SW 1271 (cell line): ENCODE data around the gene TRIM44.

Experiments used
- DNase-seq, 2 experiments: peaks; one replicate each; lab custom pipeline; 2025; lab: John Stamatoyannopoulos, UW

Gene TRIM44, protein sequence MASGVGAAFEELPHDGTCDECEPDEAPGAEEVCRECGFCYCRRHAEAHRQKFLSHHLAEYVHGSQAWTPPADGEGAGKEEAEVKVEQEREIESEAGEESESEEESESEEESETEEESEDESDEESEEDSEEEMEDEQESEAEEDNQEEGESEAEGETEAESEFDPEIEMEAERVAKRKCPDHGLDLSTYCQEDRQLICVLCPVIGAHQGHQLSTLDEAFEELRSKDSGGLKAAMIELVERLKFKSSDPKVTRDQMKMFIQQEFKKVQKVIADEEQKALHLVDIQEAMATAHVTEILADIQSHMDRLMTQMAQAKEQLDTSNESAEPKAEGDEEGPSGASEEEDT

DNA sequence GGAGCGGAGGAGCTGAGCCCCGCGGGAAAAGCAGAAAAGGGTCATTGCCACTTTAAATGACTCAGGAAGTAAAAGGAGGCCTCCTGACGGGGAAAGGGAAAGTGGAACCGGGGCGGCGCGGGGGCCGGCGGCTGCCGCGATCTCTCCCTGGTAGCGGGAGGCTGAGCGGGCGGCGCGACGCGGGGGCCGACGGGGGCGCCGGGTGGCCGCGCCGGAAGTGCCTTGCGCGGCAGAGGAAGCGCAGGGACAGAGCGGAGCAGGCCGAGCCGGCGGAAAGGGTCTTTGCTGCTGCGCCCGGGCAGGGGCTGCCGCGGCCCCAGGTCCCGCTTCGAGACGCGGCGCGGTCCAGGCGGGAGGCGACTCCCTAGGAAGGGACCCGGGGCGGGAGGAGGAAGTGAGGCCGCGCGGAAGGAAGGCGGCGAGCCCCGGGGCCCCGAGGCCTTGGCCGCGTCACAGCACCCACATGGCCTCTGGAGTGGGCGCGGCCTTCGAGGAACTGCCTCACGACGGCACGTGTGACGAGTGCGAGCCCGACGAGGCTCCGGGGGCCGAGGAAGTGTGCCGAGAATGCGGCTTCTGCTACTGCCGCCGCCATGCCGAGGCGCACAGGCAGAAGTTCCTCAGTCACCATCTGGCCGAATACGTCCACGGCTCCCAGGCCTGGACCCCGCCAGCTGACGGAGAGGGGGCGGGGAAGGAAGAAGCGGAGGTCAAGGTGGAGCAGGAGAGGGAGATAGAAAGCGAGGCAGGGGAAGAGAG is at the start of gene TRIM44:
Gene TRIM44, plus strand, starts transcription at position 127 of the 759 bp plus-strand sequence. Its CDS starts 337 bp downstream, at position 464.
- DNase-seq, result peak; percentile 80

DNA sequence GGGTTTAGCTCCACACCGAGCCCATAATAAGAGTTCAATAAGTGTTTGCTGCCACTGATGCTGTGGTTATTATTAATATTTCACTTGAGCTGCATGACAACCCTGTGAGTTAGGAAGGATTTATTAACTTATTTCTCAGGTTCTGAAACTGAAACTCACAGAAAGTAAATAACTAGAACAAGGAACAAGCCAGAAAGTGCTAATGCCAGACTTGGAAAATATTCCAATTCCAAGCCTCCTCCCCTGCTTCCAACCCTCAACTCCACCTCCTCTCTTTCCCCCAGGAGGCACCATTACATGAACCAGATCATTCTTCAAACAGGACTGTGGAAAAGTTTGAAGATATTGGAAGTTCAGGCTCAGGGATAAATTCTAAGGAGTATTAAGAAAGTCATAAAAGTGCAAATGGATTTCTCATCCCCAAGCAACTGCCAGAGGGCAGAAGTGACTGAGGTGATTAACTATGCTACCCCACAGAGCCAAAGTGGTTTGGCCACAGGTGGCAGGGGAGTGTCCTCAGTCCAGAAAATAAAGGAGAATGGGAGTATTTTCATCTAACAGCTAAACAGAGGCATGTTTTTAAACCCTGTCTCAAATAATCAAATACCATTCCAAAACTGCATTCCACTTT is 47.5 kb upstream of the TRIM44 start:
- DNase-seq, result no peak

DNA sequence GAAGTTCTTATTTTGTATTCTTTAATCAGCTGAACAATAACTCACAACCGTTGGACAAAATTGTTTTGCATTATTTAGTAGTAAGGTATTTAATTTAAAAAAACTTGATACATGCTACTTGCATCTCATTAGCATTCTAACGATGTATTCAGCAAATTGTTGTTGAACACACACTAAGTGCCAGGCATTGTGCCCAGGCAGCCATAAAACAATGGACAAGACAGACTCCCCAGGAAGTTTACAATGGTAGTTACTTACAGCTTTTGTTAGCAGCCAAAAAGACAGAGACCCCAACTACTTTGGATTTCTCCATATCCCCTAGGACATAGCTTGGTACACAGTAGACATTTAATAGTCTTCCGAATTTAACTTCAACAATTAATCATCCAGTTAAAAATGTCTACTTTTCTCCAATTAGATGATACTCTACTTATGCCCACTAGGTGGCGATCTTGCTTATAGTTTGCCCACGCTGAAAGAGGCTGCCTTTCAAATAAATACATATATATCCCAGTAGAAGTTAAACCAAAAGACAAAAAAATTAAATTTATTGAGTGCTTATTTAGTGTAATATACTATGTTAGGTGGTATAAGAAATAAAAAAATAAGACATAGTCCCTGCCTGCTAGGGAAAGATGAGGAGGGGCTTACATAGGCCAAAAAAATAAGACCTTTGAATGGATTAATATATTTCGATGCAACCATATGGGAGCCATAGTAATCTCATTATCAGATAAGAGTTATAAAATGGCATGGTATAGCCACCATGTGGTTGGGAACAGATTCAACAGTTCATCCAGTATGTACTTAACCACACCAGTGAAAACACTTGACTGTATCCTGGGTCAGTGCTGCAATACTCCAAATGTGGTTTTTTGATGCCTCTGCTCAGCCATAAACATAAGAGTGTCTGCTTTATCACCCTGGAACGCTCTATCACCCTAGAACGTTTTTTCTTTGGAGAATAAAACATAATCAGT is 46.4 kb upstream of the TRIM44 start:
- peak in 1 of 2 experiments; percentile 77 for DNase-seq

DNA sequence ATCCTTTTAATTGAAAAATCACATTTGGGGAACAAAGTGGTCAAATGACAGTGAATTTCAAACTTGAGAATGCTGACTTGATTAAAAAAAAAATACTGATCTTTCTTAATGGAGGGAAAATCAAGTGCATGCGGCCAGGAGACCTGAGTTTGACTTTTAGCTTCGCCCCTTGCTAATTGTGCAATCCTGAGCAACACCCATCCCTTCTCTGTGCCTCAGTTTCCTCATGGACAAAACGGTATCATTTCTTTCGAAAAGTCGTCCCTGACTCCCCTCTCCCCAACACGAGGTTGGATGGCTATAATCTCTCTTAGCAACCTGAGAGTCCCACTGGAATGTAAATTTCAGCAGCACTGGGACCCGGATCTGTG is 45.3 kb upstream of the TRIM44 start:
- no peak for DNase-seq

DNA sequence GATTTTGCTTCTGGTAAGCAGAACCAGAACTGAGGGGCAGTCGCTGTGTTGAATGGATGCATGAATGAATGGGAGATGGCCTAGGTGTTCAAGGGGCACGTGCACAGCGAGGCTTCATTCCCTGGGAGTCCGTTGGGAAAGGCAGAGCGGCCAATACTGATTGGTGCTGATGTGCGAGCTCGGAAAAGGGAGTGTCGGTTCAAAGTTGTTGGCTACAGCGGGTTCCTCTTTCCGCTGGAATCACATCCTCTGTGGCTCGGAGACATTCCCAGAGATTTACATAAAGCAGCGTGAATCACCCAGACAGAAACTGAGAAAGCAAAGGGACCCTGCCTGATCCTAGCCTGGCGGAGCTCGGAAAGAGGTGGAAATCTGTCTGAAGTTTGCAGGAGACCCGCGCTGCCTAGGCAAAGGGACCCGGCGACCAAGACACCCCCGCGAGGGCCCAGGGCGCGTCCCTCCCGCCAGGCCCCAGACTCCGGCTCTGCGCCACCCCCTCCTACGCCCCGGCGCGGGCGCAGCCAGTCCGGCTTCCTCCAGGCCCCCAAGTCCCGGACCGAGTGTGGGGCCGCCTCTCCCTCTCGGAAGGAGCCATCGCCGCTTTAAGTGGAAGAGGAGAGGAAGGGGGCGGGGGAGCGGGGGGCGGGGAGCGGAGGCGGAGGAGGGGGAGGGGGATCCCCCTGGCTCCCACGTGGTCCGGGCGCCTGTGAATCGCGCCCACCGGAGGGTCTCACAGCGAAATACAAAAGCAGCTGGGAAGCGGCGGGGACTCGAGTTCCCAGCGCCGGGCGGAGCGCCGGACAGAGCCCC is 44.7 kb upstream of the TRIM44 start, which contains the start of gene FJX1:
Gene FJX1, plus strand, starts transcription at position 774 of the 810 bp plus-strand sequence. CDS start 177 bp downstream, outside the sequence.
- DNase-seq, result peak; percentile 60 to 88

DNA sequence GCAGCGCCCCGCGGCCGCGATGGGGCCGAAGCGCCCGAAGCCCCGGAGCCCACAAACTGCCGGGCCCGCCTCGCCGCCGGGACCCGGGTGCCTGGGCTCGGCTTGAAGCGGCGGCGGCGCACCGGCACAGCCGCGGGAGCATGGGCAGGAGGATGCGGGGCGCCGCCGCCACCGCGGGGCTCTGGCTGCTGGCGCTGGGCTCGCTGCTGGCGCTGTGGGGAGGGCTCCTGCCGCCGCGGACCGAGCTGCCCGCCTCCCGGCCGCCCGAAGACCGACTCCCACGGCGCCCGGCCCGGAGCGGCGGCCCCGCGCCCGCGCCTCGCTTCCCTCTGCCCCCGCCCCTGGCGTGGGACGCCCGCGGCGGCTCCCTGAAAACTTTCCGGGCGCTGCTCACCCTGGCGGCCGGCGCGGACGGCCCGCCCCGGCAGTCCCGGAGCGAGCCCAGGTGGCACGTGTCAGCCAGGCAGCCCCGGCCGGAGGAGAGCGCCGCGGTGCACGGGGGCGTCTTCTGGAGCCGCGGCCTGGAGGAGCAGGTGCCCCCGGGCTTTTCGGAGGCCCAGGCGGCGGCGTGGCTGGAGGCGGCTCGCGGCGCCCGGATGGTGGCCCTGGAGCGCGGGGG is 44.0 kb upstream of the TRIM44 start:
- DNase-seq, result no peak

DNA sequence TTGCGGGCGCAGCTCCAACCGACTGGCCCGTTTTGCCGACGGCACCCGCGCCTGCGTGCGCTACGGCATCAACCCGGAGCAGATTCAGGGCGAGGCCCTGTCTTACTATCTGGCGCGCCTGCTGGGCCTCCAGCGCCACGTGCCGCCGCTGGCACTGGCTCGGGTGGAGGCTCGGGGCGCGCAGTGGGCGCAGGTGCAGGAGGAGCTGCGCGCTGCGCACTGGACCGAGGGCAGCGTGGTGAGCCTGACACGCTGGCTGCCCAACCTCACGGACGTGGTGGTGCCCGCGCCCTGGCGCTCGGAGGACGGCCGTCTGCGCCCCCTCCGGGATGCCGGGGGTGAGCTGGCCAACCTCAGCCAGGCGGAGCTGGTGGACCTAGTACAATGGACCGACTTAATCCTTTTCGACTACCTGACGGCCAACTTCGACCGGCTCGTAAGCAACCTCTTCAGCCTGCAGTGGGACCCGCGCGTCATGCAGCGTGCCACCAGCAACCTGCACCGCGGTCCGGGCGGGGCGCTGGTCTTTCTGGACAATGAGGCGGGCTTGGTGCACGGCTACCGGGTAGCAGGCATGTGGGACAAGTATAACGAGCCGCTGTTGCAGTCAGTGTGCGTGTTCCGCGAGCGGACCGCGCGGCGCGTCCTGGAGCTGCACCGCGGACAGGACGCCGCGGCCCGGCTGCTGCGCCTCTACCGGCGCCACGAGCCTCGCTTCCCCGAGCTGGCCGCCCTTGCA is 43.3 kb upstream of the TRIM44 start:
- peak in 1 of 2 experiments; percentile 63 for DNase-seq

DNA sequence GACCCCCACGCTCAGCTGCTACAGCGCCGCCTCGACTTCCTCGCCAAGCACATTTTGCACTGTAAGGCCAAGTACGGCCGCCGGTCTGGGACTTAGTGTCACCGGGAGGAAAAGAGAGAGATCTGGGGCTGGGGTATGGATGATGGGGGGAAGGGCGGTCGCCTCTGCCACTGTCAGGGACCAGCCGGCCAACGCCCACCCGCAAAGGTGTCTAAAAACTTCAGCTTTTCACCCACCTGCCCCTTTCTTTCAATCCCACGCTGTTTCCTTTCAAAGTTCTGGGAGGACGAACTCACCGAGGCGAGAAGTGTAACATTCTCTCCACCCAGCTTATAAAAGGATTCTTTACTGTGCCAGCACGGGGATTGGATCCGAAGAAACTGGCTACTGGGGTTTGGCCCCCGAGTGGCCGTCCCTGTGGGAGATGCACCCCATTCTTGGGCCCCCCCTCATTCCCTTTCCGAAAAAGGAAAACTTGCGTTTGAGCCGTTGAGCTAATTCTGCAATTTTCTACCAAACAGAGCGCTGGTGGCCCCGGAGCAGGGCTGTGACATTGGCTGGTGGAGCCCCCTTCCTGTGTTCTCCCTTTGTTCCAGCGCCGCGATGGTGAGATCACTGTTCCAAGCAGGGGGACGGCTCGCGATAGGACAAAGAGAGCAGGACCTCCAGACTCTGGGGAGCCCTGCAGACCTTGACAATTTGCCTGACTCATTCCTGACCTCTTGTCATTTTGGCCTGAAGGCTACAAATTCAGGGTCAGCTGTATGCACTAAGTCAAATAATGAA is 42.5 kb upstream of the TRIM44 start:
- peak; percentile 62 to 71 for DNase-seq

DNA sequence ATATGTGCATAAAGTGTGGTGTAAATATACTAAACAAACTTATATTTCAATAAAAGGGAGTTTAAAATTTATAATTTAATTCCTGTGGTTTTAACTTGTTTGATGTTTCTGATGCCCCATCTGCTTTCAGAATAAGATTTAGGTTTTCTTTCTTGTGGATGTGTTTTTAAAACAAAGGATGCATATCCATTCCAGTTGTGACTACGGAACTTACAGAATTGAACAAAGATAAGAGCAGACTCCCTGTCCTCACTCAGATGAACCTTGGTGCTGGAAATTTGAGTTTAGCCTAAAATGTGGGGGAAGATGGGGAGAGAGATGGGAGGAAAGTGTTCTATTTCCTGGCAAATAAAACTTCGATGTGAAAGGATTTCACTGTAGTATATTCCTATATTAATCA is 41.8 kb upstream of the TRIM44 start:
- no peak for DNase-seq

DNA sequence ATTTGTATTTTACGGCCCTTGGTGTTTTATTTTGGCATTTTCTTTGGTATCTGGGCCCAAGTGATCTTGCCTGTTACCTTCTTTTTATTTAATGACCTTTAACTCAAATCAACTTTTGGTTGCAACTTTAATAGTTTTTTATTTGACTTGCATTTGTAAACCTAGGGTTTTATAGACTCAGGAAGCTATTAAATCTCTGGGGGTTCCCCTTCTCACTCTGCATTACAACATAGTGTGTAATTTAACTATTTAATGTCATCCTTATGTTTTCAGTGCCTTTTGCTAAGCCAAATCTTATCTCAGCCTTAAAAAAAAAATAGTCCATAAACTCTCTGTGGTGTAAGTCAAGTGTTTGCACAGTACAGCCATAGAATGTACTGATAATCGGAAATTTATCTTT is 41.0 kb upstream of the TRIM44 start:
- DNase-seq, result no peak

DNA sequence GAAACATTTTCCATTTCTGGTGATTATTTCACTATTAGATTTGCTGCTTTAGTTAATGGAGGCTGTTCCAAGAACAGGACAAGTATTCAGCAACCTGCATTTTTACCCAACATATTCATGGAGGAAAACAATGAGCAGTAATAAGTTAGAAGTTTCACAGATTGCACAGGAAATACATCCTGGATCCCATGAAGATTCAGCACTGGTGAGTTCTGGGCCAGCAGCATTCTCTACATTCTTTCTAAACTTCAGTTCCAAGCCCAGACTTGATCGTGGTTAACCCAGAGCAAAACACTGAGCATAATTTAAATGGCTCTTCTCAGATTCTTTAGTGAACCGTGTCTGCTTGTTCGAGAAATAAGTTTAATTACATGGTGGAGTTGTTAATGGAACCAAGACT is 40.5 kb upstream of the TRIM44 start:
- peak in 1 of 2 experiments; percentile 80 for DNase-seq

DNA sequence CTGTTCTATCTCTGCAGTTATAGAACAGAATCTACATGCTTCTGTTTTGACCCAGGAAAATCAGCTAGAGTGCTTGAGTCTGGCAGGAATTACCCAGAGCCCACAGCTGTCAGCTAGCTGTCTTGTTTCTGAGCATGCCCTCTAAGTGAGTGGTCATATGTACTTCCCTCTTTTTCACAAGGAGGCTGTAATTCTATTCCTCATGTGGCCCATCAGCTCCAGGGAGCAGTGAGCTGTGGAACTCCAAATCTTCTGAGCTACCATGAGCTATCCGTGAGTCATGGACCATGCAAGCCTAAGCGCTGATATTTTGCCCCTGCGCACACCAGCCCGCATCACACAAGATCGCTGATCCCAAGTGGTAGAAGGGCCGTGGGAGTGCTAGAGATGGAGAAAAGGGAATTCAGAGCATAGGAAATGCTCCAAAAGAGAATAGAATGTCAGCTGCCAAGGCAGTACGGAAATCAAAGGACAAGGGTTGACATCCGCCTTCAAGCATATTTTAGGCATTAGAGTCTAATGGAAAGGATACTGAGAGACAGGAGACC is 38.9 kb upstream of the TRIM44 start:
- no peak for DNase-seq

DNA sequence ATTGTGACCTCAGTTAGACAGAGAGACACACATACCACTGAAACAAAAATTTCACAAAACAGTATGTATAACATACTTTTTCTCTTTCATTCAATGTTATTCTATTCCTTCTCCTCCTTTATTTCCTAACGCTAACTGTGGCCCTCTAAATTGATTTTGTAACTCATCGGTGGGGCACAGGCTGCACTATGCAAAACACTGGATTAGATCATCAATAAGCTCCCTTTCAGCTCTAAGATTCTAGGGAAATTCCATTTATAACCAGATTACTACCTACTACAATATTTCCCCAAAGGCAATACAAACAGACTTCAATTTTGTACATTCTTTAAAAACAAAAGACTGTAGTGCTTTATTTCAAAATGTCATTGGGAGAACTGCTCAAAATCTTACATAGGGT is 38.3 kb upstream of the TRIM44 start:
- DNase-seq, result no peak

DNA sequence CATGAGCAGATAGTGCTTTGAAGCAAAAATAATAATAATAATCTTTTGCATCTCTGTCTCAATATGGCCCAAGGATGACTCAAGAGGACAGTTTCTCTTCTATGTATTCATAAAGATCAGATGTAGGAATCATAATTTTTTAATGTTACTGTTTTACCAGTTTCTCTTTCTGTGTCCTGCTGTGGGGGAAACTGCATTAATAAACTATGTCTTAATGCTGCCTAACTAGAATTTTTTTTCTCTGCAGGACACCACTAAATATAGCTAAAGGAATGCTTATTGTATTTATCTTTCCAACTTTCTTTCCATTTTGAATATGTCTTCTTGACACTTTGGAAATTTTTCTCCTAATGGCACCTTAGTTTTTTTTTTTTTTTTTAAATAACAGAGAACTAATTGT is 37.8 kb upstream of the TRIM44 start:
- no peak for DNase-seq

DNA sequence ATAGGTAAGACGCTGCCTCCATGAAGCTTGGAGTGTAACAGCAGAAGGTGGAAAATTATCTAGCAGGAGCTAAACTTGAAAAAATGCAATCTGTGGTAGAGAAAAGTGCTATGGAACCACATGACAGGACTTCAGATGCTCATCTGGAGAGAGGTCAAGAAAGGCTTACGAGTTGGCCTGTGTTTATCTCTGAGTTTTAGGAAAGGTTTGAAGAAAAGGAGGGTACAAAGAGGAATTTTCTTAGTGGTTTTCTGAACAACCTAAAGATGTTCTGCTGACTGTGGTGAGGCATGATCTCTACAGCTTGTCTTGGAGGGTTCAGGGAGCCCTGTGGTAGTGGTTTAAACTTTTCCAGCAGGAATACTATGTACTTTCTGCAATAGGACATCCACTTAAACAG is 36.1 kb upstream of the TRIM44 start:
- no peak for DNase-seq

DNA sequence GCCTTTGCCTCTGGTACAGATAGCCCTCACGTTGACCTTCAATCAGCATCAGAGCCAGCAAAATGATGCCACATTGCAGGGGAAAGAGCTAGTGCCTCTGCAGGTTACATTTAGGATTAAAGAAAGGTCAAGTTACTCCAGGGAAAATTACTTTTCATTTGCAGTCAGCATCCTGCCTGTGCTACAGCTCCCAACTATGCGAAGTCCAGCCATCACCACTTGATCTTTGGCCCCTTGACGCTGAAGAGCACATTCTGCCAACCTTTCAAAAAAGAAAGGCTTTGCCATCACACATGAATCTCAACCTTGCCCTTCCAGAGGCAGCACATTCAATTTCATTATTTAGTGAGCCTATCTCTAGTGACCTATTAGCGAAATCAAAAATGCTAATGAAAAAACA is 33.1 kb upstream of the TRIM44 start:
- peak in 1 of 2 experiments; percentile 35 for DNase-seq

DNA sequence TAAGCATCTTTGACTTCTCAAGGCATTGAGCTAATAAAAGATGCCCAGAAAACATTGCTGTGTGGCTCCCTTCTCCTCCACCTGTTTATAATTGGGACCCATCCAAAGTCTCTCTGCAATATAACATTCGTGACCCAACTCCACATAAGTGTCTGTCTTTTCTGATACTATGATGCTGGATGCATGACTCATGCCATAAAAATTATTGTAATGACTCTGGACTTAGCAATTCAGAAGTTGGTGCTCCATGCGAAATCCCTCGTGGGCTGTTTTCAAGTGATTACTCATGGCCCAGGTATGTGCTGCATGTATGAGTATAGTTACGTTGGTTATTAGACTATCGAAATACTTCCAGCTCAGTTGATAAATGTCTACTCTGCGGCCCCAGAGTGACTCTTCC is 32.7 kb upstream of the TRIM44 start:
- peak; percentile 95 for DNase-seq

DNA sequence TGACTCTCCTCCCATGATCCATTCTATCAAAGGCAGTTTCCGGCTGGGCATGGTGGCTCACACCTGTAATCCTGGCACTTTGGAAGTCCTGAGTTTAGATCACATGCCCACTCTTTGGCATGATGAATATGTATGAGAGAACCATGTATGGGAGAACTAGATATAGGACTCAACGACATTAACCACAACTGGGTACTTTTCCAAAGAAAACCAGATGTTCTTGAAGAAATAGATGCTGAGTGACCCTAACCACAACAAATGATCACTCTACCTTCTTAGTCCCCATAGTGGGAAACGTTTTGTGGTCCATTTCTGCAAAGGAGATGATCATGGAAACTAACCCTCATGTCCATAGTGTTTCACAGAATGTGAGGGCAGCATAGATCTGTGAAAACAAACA is 30.7 kb upstream of the TRIM44 start:
- DNase-seq, result no peak
